NCI-H510A treated with DMSO at 0.1 percent for 48 hours (cell line): ENCODE results near the gene DCDC2B.

ENCODE experiments used
- DNase-seq: peaks from one replicate; lab custom pipeline; 2025; lab: John Stamatoyannopoulos, UW

Gene DCDC2B

DNA sequence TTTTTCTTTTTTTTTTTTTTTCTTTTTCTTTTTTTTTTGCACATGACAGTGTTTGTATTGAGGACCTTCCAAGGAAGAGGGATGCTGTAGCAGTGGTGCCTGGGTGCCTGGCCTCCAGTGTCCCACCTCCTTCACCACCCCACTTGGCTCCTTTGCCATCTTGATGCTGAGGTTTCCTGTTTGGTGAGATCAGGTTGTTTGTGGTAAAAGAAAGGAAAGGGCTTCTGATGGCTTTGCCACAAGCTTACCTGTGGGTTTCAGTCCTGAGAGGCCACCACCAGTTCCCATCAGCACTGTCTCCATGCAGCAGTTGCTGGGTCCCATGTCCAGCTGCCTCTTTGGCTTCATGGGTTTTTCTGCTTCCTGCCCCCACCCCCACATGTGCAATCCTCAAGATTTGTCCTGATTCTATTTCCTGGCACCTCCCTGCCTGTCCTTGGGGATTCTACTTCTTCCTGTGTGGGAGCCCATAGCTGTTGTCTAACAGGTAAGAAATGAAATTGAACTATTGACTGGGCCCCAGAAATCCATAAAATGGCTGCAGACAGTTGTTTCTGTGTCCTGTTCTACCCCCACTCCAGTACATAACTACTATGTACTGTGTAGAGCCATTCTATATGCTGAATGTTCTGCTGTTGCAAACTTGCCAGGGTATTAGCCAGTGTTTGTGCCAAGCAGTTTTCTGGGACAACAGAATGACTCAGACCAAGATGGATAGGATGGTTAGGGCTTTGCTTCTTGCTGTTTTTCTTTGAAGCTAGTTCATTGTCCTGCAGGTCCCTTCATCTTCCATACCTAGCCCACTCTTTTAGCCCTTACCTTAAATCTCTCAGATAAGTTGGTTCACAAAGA, 12.7 kb upstream of the DCDC2B start:
- no peak for DNase-seq

DNA sequence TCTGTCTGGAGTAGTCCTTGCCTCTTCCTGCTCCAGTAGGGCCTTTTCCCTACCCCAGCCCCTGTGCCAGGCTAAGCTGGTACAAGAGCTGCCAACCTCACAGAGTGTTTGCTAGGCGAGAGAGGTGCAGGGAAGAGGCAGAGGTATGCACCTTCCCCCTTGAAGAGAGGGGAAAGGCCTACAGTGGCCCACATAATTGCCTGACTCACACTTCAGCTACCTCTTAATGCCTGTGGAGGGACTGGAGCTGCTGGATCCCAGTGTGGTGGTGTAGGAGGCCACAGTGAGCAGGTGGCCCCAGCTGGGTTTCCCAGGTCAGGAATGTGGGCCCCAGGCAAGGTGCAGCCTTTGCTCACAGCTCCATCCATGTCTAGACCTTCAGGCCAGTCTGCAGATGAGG, 11.8 kb upstream of the DCDC2B start:
- no peak for DNase-seq

DNA sequence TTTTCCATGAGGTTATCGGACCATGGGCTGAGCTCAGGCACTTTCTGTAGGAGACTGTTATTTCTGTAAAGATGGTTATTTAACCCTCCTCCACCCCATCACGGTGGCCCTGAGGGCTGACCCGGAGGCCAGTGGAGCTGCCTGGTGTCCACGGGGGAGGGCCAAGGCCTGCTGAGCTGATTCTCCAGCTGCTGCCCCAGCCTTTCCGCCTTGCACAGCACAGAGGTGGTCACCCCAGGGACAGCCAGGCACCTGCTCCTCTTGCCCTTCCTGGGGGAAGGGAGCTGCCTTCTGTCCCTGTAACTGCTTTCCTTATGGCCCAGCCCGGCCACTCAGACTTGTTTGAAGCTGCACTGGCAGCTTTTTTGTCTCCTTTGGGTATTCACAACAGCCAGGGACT, 11.1 kb upstream of the DCDC2B start:
- DNase-seq: no peak

DNA sequence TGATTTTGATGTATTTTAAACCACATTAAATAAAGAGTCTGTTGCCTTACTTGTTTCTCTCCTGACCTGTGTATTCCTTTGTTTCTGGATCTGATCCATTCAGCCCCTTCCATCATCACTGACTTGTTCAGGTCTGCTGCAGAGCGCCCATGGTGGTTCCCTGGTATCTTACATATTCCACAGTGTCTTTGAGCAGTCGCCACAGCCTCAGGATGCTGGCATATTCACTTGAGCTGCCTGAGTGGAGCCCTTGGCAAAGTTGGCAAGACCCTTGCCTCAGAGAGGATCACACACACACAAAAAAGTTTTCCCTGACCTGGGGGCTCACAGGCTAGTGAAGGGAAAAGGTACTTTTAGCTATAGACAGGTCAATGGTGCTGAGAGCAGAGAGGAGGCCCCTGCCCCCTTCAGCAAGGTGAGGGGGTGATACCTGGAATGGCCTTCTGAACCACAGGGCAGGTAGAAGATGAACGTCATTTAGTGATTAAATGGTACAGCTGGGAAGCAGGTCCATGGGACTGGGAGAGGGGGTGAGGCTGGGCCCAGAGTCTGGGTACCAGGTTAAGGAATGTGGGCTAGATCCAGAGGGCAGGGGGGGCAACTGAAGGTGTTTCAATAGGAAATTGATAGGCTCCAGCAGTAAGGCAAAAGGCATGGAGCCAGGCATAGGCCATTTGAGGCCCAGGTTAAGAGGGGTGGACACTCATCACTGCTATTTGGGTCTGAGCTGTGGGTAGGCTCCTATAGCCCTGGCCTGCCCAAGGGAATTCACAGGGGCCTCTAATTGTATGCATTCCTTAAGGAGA, 10.4 kb upstream of the DCDC2B start:
- no peak for DNase-seq

DNA sequence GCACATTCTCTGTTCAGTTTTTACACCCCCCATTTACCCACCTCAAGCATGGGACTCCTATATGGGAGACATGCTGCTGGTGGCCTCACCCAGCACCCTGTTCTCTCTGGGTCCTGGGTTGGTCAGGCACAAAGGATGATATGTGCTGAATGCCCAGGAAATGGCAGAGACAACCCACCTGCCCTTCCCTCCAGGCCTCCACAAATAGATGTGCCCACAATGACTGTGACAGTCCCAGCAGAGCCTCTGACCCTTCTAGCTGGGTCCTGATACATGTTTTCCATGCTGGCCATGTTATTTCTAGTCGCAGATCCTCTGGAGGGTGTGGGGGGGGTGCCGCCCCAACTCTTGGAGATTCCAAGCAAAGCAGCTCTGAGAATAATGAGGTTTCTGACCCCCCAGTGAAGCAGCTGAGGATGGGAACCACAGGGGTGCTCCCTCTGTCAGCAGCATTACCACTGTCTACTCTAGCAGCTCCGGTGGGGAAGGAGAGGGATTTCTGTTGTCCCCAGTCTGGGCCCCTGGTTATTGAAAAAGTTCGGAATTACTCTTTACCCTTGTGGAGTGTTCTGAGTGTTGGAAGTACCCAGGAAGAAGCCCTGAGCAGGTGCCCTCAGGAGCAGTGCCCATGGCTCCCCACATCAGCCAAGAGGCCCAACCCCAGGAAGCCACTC, 9.7 kb upstream of the DCDC2B start:
- DNase-seq: no peak

DNA sequence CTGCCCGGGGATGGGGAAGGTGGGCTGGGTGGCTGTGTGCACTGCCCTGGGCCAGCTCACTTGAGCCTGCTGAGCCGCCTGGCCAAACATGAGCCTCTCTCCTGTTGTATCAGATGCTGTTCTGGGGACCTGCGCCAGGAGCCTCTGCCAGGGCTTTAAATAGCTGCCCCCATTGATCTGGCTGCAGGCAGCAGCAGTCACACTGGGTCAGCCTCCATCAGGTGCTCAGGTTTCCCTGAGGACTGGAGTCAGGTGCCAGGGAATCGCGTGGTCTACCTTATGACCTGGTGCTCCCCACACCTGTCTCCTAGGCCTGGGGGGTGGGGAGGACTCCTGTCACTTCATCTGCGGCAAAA, 9.2 kb upstream of the DCDC2B start:
- no peak for DNase-seq

DNA sequence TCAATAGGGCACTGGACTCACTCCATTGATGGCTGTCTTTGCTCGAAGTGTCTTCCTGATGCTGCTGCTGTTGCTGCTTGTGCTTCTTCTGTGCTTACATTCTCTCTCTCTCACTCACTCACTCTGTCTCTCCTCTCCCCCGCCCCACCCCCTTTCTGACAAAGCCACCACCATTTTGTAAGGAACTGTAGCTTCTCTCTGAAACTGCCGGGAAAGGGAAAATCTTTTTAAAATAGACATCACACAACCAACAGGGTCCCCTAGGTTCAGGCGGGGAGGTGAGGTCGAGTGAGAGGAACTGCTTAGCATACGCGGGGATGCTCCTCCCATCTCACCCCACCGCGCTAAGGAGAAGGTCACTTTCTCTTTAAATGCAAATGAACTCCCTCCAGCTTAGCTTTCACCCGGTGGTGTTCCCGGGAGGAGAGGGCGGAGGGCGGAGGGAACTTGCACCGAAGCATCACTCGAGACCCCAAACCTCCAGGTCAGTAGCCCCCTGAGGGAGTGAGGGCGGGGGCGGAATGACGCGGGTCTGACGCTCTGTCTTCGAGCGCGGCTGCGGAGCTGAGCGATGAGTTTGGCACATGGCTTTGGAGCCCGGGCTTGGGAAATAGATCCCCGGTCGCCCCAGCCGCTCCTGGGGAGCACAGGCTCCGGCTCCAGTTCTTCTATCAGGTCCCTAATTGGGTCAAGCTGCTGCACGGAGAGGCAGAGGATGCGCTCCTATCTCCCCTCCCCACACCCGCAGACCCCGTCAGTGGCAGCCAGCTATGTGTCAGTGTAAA, 8.5 kb upstream of the DCDC2B start, which contains the start of gene CCDC28B:
CCDC28B (plus strand) TSS at position 370 of the 785 bp plus-strand sequence. CDS start 1,341 bp downstream, outside the sequence.
- DNase-seq: peak; percentile 58

DNA sequence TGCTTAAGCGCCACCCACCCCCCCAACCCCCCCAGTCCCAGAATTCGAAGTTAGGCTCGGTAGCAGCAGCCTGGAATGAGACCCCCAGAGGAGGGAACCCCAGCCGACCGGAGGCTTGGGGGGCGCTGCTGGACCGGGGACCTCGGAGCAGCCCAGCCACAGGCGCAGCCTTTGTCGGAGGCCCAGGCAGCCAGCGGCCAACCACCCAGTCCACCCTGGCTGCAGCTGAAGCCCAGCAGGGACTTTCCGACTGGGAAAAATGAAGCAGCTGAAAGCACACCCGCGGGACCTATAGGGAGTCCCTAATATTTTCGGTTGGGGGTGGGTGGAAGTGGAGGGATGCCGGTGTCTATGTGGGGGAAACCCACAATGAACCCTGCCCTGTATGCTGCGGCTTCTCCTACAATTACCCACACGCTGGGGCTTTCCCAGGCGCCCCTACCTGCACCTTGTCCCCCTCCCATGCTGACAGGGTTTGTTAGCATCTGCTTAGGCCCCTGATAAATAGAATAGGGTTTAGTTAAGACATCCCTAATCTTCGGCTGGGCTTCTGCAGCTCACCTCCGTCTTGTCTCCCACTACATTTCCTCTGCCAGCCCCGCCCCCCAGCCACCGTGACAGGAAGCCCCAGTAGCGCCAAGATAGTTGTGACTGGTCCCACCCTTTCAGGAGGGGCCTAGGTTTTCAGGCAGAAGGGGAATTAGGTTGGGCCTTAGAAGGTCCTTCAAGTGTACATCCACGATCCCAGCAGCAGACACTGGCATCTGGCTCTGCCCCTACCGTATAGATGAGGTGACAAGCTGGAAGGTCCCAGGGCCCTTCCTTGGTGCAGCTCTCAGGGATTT, 7.7 kb upstream of the DCDC2B start:
- DNase-seq: no peak

DNA sequence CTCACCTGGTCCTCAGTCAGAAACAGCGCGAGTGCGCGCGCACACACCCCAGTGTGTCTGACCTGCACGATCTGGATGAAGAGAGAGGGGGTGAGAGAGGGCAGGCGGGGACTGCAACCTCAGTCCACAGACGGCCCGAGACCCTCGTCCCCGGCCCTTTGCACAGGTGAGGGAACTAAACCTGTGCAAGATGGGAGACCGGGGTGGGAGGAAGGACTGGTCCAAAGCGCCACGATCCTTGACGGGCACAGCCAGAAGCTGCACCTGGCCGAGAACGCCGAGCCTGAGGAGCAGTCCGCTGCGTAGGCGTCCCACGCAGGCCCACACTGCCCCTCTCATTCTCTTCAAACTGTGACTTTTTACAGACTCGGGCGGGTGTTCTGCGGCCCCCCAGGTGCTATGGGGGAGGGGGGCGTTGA, 3.9 kb upstream of the DCDC2B start:
- peak; percentile 33 for DNase-seq

DNA sequence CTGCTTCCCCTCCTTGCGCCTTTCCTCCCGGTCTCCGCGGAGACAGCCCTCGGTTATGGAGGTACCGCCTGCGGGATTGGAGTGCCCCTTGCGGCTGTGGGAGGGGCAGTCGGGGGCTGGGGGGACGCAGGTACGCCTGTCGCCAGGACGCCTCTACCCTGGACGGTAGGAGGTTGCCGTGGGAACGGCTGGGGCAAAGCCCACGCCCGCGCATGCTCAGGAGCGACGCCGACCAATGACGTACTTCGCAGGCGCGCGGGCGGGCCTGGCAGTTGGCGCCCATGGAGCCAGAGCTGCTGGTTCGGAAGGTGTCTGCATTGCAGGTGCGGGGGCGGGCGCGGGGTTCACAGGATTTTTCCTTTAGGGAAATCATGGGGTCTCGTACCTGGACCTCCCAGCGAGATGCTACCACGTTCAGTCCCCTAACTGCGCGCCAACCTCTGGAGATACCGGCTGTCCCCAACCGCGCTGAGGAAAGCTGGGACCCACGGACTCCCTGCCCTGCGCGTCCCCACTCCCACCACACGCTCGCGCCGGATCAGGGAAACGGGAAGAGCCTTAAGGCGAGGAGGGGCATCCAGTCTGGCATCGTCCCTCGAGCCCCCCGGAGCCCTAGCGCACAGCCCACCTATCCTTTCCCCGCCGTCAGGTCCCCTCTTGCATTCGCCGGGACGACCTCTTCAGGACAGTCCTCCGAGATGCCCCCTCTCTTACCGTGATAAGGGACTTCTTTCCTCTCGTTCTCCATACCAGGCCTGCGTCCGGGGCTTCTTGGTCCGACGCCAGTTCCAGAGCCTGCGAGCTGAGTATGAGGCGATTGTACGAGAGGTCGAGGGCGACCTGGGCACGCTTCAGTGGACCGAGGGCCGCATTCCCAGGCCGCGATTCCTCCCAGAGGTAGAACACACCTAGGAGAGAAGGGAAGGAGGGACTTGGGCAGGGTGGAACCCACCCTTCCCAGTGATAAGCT, 3.2 kb upstream of the DCDC2B start, which contains the start of gene IQCC:
IQCC (plus strand) TSS at position 271 of the 970 bp plus-strand sequence; CDS start at position 282, 11 bp downstream.
- DNase-seq: peak; percentile 78

DNA sequence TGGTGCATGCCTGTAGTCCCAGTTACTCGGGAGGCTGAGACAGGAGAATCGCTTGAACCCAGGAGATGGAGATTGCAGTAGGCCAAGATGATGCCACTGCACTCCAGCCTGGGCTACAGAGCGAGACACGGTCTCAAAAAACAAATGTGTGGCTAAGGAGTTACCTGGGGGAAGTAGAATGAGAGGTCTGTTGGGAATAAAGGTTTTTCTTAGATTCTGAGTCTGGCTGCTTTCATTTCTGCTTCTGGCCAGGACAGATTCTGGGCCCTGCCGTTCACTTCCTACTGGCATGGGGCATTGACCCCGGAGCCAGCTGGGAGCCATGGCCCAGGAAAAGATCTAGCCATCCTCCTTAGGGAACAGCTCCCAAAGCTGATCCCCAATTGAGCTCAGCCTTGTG, 420 bp upstream of the DCDC2B start:
- no peak for DNase-seq

DNA sequence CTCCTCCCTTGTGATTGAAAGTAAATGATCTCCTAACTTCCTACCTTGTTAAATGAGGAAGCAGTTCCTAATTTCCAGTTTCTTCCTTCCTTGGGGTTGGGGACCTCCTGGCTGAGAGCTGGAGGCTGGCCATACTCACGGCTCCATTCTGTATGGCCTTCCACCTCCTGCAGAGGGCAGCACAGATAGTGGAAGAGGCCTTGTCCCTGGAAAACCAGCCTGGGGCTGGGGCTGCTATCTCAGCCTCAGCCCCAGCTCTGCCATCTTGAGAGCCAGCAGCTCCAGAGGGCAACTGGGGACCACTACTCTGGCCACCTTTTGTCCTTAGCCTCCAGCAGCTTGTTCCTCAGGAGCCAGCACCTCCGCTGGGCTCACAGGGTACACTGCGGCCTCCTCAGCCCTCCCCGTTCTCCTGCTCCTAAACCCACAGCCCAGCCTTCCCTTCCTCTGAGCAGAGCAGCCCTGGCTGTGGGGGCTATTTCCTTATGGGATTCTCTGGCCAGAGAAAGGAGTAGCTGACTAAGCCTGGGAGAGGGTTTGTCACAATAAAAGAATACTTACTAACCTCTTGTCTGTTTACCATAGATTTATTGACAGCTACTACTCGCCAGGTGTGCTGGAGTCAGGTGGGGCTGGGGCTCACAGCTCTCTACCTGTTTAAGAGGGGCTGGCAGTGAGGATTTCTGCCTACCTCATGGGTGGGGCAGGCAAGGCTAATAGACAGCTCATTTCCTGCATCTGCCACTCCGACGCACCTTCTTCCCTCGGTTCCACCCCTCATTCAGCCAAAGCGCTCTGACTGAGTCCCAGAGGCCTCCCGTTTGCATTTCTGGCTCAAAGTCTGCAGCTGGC, 7.0 kb downstream of the DCDC2B start:
- peak; percentile 56 for DNase-seq

DNA sequence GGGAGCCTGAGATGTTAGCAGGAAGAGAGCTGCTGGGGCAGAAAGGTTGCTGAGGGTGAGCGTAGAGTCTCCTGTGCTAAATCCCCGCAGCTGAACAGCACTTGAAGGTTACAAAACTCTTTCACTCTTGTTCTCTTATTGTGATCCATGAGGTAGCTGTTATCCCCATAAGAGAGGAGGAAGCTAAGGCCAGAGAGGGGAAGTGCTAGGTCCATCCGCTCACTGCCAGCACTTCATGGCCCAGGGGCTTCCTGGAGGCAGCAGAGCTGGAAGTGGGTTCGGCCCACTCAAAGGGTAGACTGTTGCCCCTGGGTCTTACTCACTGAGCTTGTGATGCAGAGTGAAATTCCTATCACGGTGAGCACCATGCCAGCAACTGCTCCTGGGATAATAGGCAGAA, 7.7 kb downstream of the DCDC2B start:
- DNase-seq: no peak

DNA sequence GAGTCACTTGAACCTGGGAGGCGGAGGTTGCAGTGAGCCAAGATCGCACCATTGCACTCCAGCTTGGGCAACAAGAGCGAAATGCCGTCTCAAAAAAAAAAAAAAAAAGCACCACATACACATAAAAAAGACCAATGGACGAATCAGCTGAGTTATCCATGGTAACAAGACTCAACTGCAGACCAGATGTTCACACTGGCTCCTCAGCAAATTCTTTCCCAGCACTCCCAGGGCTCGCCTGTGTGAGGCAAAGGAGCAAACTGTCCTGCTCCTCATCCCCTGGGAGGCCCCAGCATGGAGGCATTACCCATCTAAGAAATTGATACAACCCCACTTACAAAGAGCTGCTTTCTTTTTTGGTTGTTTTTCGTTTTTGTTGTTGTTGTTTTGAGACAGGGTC, 10.1 kb downstream of the DCDC2B start:
- no peak for DNase-seq

DNA sequence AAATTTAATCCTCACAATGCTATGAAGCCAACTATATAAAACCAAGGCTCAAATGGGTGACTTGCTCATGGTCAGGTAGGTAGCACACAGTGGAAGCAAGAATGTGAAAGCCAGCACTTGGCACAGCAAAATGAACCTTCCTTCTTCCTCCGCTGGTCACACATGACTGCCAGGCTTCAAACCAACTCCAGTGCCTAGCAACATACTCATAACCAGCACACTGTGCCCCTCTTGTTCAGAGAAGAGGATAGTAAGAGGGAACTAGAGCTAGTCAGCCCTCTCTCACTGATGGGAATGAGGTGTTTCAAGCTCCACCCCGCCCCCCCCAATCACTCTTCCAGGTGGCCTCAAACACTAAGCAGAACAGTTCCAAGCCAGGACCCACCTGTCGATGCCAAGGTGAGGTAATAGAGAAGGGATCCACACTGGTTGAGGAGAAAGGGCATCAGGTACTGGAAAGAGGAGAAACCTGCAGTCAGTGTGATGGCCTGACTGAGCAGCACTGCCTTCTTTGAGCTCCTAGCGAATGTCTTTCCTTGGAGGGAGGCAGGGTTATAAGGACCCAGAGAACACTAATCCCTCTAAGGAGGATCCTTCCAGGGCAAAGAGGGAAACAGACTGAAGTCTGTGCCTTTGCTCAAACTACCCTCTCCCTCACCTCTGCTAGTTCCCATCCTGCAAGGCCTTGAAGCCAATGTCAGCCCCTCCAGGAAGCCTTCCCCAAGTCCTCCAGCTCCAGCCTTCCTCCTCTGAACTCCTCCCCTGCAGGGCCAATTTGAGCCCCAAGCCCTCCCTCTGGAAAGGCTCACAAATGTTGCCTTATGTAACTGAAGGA, 12.1 kb downstream of the DCDC2B start:
- DNase-seq: peak; percentile 37

DNA sequence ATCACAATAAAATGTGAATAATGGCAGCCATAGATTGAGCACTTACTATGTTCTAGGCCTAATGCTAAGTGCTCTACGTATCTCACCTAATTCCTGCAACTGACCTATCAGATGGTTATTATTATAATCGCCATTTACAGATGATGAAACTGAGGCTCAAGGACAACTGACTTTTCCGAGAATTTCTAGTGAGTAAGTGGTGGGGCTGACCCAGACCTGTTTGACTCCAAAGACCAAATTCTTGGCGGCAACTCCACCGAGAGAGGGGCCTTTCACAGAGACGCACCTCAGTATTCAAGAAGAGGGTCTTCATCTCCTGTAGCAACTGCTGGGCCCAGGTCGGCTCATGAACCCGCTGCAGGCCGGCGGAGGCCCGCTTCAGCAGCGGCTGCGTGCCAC, 12.7 kb downstream of the DCDC2B start:
- DNase-seq: no peak

DNA sequence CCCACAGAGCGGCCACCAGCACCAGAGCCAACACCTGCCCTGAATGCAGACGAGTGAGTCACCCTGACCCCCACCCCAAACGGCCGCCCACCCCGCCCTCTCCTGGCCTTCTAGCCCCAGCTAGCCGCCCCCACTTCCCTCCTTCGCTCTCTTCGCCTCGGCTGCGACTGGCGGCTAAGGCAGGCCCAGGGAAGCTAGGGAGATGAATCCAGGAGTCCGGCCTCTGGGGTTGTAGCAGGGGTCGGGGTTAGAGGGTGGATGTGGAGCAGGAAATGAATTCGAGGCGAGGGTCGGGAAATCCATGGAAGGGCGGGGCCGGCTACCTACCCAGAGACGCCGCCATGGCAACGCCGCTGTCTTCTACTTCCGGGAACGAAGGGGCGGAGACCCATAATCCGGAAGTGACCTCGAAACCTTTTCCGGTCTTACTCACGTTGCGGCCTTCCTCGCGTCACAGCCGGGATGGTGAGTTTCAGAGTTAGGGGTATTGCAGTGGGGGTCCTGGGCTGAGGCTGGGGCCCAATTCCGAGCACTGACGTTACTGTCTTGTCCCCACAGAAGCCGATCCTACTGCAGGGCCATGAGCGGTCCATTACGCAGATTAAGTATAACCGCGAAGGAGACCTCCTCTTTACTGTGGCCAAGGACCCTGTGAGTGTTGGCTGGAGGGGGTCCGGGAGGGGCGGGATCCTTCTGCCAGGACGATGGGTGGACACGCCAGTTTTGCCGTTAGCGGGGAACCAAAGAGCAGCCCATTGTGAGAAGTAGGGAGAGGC, 13.3 kb downstream of the DCDC2B start, which contains the start of the genes EIF3I and TMEM234:
EIF3I (plus strand) TSS at position 428 of the 776 bp plus-strand sequence; CDS start at position 463, 35 bp downstream.
TMEM234 (minus strand) TSS at position 374 of the 776 bp plus-strand sequence; CDS start at position 343, 31 bp downstream.
- DNase-seq: peak; percentile 72
